Left ventricle myocardium superior (tissue), 1 donor: ENCODE measurements around the gene HNRNPUL1. TPM values are rescaled to one million over a fixed set of nuclear protein-coding genes. Genes with fewer than 3 reads are reported as not detected.
A peak's percentile ranks its signal among the peaks of the same experiment; 100 is the strongest.
"Not testable (repeated sequence)": the region's sequence is repeated elsewhere in the genome, so short reads cannot be mapped to it uniquely, and the experiment has no call there.

Experiments used
- ATAC-seq: fragments of 200-7000 bp; cut with Tn5 transposase; one replicate; pipeline ENCODE4 v1.9.1; 2020; ENCODE audit warnings: mild to moderate bottlenecking, moderate library complexity
- DNase-seq: peaks from one replicate; pipeline ENCODE4 v3.0.0-alpha.2; 2020
- intact Hi-C: fragments of 100-400 bp; cut with micrococcal nuclease; formaldehyde crosslinking; loops from one replicate; pipeline ENCODE4 v1.11.0; 2022
- total RNA-seq: library from RNA; stranded (reverse); fragmentation: NEBNext Ultra II Directional; extraction: Animal tissue kit (Norgen Biotek cat#: 25700); gene quantifications from one replicate; pipeline ENCODE4 v1.2.1, GENCODE V29; 2021
- donor health status: DM: no; HTN: yes; CAD: no; lungs with severe emphysema.

HNRNPUL1 gene
- total RNA-seq, 1 donor from 2014 or later, result 128 TPM

- ATAC-seq, result no peak
- intact Hi-C loops, result no loop called here
These were observed 75.8 kb downstream of the HNRNPUL1 start for GRCh38 chr19:41339936-41340335.

GRCh38 chr19:41341669-41342490, 77.7 kb downstream of the HNRNPUL1 start:
- ATAC-seq (peak; percentile 55), DNase-seq (no peak)
- intact Hi-C loops, result no loop called here

More at GRCh38 chr19:41339936-41340335, 75.8 kb downstream of the HNRNPUL1 start:
- DNase-seq, result no peak

GRCh38 chr19:41344162-41344561, 80.0 kb downstream of the HNRNPUL1 start:
- intact Hi-C loops, result no loop called here
- no peak for DNase-seq
- ATAC-seq, result no peak

GRCh38 chr19:41346916-41347315, 82.7 kb downstream of the HNRNPUL1 start:
- intact Hi-C loops, ATAC-seq: not testable (repeated sequence)

GRCh38 chr19:41350735-41351338, 86.7 kb downstream of the HNRNPUL1 start:
- DNase-seq, result no peak
- intact Hi-C loops, result no loop called here
- ATAC-seq, result peak; percentile 9

More at GRCh38 chr19:41346916-41347315, 82.7 kb downstream of the HNRNPUL1 start:
- DNase-seq, result not testable (repeated sequence)

- intact Hi-C loops, result no loop called here
- ATAC-seq, result peak; percentile 64
- peak; percentile 81 for DNase-seq
These were observed 87.4 kb downstream of the HNRNPUL1 start for GRCh38 chr19:41351339-41352245.

GRCh38 chr19:41352279-41352608, 88.1 kb downstream of the HNRNPUL1 start:
- no peak for DNase-seq
- intact Hi-C loops, result no loop called here
- ATAC-seq, result no peak

GRCh38 chr19:41352609-41353465, 88.7 kb downstream of the HNRNPUL1 start:
- ATAC-seq, result peak; percentile 34
- intact Hi-C loops, result no loop called here

GRCh38 chr19:41353466-41354342, 89.5 kb downstream of the HNRNPUL1 start, which contains the start of gene TGFB1:
Gene TGFB1, minus strand, starts transcription at chr19:41353922. Its CDS starts 878 bp downstream, at chr19:41353044.
- intact Hi-C loops, result no loop called here
- peak; percentile 94 for DNase-seq

More at GRCh38 chr19:41352609-41353465, 88.7 kb downstream of the HNRNPUL1 start:
- peak; percentile 85 for DNase-seq

GRCh38 chr19:41354343-41354953, 90.3 kb downstream of the HNRNPUL1 start:
- DNase-seq (peak; percentile 45), ATAC-seq (no peak)
- intact Hi-C loops, result no loop called here

More at GRCh38 chr19:41353466-41354342, 89.5 kb downstream of the HNRNPUL1 start, which contains the start of gene TGFB1:
- peak; percentile 71 for ATAC-seq

- intact Hi-C loops, result no loop called here
- DNase-seq (no peak), ATAC-seq (no peak)
These were observed 90.9 kb downstream of the HNRNPUL1 start for GRCh38 chr19:41355035-41355434.

GRCh38 chr19:41355802-41356201, 91.6 kb downstream of the HNRNPUL1 start:
- peak; percentile 50 for DNase-seq
- ATAC-seq, result no peak
- intact Hi-C loops, result no loop called here

- ATAC-seq (no peak), DNase-seq (no peak)
- intact Hi-C loops, result no loop called here
These were observed 93.0 kb downstream of the HNRNPUL1 start for GRCh38 chr19:41356984-41357739.
